NCI-H1436 treated with DMSO at 0.1 percent for 48 hours (cell line): ENCODE results near the gene RTL3.
"Not testable (repeated sequence)": the region's sequence is repeated elsewhere in the genome, so short reads cannot be mapped to it uniquely, and the experiment has no call there.

Experiments
- DNase-seq: peaks from one replicate; lab custom pipeline; 2025; lab: John Stamatoyannopoulos, UW

The RTL3 gene, protein sequence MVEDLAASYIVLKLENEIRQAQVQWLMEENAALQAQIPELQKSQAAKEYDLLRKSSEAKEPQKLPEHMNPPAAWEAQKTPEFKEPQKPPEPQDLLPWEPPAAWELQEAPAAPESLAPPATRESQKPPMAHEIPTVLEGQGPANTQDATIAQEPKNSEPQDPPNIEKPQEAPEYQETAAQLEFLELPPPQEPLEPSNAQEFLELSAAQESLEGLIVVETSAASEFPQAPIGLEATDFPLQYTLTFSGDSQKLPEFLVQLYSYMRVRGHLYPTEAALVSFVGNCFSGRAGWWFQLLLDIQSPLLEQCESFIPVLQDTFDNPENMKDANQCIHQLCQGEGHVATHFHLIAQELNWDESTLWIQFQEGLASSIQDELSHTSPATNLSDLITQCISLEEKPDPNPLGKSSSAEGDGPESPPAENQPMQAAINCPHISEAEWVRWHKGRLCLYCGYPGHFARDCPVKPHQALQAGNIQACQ

GRCh38 chrX:78658845-78659744, at the start of gene RTL3:
Gene RTL3 (minus strand): TSS chrX:78659328. CDS start chrX:78658420, 908 bp downstream.
- no peak for DNase-seq

DNA sequence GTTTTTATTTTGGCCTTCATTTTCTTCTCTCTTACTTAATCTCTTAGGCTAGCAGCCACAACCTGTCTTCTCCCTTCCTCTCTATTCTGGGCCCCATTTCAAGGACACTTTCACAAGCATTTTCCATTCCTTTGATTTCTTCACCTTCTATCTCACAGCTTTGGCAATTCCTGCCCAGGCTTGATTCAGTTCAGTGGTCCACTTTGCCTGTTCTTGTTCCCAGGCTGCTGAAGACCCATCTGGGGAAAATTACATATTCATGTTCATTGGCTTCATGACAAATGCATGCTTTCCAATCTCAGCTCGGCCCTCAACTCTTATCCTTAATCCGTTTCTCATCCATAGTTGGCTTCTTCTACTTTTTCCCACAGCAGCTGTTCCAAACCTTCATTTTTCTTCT, 49.7 kb upstream of the RTL3 start:
- DNase-seq: no peak

DNA sequence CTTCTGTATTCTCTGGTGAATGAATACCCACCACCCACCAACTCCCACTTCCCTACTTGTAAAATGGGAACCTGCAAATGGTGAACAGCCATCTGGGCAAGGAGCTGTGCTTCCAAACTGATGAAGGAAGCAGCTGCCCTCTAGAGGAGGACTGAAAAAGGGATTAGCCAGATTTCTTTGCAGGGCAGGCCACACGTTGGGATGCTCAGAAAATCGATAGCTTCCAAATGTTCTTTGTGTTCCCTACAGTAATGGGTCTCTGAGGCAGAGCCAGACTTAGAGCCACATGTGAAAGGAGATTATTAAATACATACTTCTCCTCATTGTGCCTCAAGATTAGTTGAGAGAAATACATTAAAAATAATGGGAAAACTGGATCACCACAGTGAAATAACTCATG, 49.1 kb upstream of the RTL3 start:
- no peak for DNase-seq

DNA sequence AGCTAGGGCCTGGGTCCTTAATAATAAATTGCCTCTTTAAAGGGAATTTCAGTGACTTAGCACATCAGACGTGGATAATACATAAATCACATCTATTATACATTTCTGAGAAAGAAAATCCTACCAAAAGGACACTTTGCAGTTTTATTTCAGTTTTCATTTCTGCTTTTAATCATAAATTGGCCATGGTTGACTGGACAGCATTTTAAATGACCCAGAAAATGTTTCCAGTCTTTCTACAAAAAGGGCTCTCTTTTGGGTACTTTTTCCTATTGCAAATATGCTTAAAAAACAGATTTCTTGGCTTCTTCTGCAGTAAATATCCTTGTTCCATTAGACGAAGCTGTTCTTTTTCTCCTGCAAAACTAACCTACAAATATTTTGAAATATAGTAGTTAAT, 46.9 kb upstream of the RTL3 start:
- no peak for DNase-seq

DNA sequence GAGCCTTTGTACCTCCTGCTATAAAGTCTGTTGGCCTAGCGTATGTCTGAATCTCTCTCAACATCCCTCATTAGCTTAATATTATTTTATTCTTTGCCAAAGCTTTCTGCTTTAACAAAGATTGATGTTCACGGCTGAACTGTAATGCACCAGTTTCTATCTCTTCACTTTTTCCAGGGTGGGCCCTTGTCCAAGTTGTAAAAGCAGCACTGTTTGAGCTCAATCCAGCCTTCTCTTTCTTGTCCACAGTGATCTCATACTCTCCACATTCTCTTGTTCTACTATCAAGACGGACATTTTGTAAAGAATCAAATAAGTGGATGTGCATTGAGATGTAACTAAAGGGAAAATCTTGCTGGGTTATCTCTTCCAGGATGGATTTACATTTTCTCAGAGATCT, 34.4 kb upstream of the RTL3 start:
- DNase-seq: no peak

DNA sequence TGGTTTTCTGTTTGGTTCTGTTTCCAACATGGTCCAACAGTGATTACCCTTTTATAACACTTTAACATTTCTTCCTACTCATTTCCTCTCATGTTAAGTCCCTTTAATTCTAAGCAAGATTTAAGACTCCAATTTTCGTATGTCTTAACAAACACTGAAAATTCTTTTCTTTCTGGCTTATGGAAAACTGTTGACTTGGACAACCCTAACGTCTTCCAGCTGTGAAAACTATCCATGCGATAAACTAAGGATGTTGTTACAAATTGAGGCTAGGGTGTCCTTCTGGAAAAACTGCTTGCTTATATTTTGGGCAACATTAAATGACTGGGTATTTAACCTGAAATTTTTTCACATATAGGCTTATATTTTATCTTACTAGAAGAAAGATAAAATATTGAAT, 33.9 kb upstream of the RTL3 start:
- no peak for DNase-seq

GRCh38 chrX:78687586-78687985, 28.5 kb upstream of the RTL3 start:
- no peak for DNase-seq

DNA sequence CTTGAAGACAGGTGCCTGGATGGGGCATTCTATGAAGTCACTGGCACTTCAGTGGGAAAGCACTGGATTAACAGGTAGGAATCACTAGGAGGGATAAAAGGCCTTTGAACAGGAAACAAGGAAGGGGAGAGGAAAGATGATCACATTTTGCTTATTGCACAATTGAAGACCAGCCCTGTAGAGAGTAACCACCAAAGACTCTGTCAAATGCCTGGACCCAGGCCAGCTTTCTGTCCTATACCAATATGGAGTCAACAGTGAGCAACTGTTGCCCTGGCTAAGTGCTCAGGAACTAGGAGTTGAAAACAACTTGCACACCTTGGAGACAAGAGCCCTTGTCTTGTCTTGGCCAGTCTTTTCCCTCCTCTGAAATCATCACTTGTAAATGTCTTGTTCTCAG, 14.1 kb upstream of the RTL3 start:
- no peak for DNase-seq

DNA sequence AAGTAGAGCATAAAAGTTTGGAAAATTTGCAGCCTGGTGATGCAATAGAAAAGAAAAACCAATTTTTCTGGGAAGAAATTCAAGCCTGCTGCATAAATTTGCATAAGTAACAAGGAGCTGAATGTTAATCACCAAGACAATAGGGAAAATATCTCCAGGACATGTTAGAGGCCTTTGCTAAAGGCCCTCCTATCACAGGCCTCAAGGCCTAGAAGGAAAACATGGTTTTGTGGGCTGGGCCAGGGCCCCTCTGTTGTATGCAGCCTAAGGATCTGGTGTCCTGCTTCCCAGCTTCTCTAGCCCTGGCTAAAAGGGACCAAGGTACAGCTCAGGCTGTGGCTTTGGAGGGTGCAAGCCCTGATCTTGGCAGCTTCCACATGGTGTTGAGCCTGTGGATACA, 6.2 kb upstream of the RTL3 start:
- DNase-seq: no peak

DNA sequence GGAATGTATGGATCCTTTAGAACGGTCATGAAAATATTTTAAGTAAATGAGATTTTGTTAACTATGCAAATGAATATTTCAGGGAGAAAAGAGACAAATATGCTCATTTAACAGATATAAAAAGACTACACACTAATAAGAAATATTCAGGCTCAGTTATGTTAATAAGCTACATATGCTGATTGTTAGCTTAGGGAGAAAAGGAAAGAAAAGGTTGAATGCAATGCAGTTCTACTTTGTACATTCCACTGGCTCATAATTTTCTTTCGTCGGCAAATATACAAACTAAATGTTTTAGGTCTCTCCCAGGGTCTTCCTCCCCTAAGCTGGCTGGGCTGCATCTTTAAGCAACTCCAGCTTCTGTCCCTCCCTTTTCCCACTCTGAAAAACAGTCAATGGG, 2.7 kb upstream of the RTL3 start:
- DNase-seq: no peak

DNA sequence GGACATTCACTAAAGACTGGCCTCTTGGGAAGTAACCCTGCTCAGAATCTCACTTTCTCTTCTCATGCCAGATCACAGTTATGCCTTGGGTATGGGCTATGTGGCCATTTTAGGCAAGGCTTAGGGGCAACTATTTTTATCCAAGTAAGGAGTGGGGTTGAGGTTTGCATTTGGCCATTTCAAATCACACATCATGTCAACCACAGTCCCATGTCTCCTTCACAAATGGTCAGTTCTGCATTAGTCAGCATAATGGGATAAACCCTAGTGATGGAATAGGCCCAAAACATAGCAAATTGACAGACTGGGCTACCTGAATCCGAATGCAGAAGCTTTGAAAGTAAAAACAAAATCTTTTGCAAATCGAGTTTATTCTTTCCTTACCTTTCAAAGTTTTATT, 827 bp upstream of the RTL3 start:
- no peak for DNase-seq

DNA sequence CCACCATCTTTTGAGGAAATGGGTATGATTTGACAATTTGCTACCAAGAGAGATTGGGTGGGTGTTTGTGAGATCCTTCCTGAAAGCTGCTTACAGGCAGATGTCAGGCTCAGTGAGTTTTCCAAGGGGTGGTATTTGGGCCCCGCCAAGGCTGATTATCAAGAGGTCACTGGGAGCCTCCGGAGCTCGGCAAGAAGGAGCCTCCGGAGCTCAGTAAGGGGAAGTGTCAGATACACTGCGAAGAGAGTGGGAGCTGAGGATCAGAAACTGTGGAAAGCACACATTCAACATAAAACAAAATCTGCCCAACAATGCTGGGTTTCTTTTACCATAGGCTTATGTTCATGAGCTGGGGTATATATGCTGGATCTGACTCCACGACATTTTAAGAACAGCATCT, 714 bp downstream of the RTL3 start:
- DNase-seq: no peak

GRCh38 chrX:78655642-78656041, 3.5 kb downstream of the RTL3 start:
- no peak for DNase-seq

- DNase-seq: no peak
These were observed 5.9 kb downstream of the RTL3 start for GRCh38 chrX:78653118-78653822.

DNA sequence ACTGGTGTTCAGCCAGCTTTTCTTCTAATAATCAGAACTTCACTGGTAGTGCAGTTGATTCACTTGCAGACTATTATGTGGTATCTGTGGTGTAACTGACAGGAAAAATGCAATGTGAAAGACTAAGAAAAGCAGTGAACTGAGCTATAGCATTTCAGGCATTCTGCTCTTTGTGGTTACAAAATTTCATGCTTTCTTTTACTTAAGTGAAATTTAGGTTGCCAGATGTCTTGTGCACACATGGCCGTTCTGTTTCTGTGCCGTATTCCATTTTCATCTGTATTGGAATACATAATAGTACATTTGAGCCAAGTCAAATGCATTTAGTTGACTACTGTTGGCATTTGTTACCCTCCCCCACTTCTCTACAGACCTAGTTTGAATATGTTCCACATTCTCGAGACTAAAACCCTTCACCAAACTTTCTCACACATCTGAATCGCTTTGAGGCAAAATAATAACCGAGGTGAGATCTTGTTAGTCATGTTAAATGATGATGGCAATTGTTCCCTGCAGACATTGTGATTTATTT, 8.2 kb downstream of the RTL3 start:
- DNase-seq: peak; percentile 0

- DNase-seq: no peak
These were observed 15.3 kb downstream of the RTL3 start for GRCh38 chrX:78643874-78644273.

- DNase-seq: no peak
These were observed 16.0 kb downstream of the RTL3 start for GRCh38 chrX:78643096-78643495.

GRCh38 chrX:78636096-78636495, 23.0 kb downstream of the RTL3 start:
- not testable (repeated sequence) for DNase-seq

GRCh38 chrX:78624962-78625909, 33.9 kb downstream of the RTL3 start:
- no peak for DNase-seq

DNA sequence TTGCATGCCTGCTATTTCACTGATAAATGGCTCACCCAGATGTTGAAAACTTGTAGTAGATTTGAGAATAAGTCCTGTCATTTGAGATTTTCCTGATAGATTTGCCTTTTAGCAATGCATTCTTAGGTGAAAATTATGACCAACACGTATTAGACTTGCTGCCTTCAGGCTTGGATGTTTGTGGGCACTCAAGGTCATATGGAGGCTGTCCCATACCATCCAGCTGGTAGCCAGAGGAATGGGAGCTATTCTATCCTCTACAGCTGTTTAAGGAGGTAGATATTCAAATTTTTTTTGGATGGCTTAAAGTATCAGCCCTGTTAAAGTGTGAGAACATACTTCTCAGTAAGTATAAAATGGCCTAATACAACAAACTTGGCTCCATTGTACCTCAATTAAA, 34.7 kb downstream of the RTL3 start:
- DNase-seq: no peak

GRCh38 chrX:78622831-78623230, 36.3 kb downstream of the RTL3 start:
- DNase-seq: no peak
